HL-60 (cell line): ENCODE measurements around the gene BTBD9.

Experiments used
- GABPA ChIP-seq: IDR thresholded peaks from 2 replicates; pipeline ENCODE4 v1.6.1; 2012; ENCODE audit warnings: low read depth
- POLR2AphosphoS5 ChIP-seq: IDR thresholded peaks from 2 replicates; pipeline ENCODE4 v1.6.1; 2012; ENCODE audit warnings: low read depth
- SPI1 ChIP-seq: IDR thresholded peaks from 2 replicates; pipeline ENCODE4 v1.6.1; 2012; ENCODE audit warnings: low read depth, mild to moderate bottlenecking, borderline replicate concordance
- TF ChIP-seq, protein P1 (sequence below): IDR thresholded peaks from one replicate; pipeline ENCODE4 v1.5.1; 2011; ENCODE audit warnings: low read length, control low read depth, inconsistent platforms; ENCODE audit not compliant: insufficient read depth
- TF ChIP-seq, protein P2 (sequence below): IDR thresholded peaks from 2 replicates; pipeline ENCODE4 v1.6.1; 2012; ENCODE audit warnings: low read depth; ENCODE audit not compliant: insufficient replicate concordance

DNA sequence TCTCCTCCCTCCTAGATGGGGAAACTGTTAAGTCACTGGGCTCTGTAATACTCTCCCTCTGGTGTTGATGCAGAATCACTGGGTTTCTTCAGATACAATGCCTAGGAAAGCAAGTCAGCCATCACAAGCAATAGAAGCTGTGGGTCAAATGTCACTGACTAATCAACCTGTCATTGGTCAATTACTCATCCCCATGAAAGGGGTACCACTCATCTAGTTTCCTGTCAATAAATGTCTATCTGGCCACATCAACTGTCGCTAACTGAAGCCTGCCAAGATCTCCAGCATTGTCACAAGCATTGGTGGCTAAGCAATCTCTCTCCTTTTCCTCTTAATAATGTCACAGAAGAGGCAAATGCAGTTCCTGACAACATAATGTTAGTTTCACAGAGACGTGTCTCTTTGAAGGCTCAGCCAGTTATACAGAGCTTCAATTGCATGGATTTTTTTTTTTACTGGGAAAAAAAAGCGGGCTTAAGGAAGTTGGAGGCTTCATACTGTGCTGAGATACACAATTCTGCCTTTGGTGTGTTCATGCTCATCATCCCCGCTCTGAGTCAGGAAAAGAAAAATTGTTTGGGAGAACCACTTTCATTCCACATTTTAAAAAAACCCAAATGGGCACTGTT lies 355.9 kb downstream of the BTBD9 start:
- TF ChIP-seq, protein P1, sequence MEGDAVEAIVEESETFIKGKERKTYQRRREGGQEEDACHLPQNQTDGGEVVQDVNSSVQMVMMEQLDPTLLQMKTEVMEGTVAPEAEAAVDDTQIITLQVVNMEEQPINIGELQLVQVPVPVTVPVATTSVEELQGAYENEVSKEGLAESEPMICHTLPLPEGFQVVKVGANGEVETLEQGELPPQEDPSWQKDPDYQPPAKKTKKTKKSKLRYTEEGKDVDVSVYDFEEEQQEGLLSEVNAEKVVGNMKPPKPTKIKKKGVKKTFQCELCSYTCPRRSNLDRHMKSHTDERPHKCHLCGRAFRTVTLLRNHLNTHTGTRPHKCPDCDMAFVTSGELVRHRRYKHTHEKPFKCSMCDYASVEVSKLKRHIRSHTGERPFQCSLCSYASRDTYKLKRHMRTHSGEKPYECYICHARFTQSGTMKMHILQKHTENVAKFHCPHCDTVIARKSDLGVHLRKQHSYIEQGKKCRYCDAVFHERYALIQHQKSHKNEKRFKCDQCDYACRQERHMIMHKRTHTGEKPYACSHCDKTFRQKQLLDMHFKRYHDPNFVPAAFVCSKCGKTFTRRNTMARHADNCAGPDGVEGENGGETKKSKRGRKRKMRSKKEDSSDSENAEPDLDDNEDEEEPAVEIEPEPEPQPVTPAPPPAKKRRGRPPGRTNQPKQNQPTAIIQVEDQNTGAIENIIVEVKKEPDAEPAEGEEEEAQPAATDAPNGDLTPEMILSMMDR, result no peak
- TF ChIP-seq, protein P2, sequence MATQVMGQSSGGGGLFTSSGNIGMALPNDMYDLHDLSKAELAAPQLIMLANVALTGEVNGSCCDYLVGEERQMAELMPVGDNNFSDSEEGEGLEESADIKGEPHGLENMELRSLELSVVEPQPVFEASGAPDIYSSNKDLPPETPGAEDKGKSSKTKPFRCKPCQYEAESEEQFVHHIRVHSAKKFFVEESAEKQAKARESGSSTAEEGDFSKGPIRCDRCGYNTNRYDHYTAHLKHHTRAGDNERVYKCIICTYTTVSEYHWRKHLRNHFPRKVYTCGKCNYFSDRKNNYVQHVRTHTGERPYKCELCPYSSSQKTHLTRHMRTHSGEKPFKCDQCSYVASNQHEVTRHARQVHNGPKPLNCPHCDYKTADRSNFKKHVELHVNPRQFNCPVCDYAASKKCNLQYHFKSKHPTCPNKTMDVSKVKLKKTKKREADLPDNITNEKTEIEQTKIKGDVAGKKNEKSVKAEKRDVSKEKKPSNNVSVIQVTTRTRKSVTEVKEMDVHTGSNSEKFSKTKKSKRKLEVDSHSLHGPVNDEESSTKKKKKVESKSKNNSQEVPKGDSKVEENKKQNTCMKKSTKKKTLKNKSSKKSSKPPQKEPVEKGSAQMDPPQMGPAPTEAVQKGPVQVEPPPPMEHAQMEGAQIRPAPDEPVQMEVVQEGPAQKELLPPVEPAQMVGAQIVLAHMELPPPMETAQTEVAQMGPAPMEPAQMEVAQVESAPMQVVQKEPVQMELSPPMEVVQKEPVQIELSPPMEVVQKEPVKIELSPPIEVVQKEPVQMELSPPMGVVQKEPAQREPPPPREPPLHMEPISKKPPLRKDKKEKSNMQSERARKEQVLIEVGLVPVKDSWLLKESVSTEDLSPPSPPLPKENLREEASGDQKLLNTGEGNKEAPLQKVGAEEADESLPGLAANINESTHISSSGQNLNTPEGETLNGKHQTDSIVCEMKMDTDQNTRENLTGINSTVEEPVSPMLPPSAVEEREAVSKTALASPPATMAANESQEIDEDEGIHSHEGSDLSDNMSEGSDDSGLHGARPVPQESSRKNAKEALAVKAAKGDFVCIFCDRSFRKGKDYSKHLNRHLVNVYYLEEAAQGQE, result no peak
- TF ChIP-seq POLR2AphosphoS5, result no peak
- TF ChIP-seq GABPA, result no peak
- TF ChIP-seq SPI1, result no peak
